Adrenal gland (tissue), 5 donors: Measurements from ENCODE around the gene CTNND2.

Experiments used
- CTCF ChIP-seq, 6 experiments: fragments of 450-650 bp in 4 of 6; fragments of 200-600 bp in 2 of 6; sonication (generic) in 1 of 6; IDR thresholded peaks; 1 replicate in 5 of 6; 2 replicates in 1 of 6; pipeline versions ENCODE4 v1.5.1 to v1.8.0; 2016 to 2021; ENCODE audit warnings: antibody characterized with exemption in 6 of 6, mild to moderate bottlenecking in 2 of 6, moderate library complexity in 1 of 6
- POLR2A ChIP-seq, 2 donors: fragments of 450-650 bp; IDR thresholded peaks; one replicate each; pipeline ENCODE4 v1.6.1; 2017; ENCODE audit warnings: antibody characterized with exemption in 2 of 2, mild to moderate bottlenecking in 2 of 2, moderate library complexity in 1 of 2
- donor health status: DM: no; HTN: no; CAD: no.

DNA sequence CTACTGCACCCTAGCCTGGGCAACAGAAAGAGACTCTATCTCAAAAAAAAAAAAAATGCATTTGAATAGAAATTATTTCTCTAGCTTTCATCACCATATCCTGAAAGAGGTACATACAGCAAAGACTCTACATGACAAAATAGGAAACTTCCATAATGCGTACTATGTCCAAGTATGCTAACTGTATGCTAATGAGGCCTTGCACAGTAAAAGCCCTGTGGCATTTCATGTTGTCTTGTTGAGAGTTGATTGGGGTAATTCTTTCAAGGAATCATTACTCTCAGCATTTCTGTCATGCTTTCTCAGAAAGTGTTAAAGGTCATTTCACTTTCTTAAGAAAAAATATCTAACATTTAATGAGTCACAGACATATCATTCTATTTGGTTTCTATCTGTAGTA, 393.4 kb downstream of the CTNND2 start:
- no peak for TF ChIP-seq CTCF (IDR thresholded peaks at IDR 0.05)
- no peak for TF ChIP-seq POLR2A (IDR thresholded peaks at IDR 0.05)
